ENCODE results near the gene LRRC63. TPM values are rescaled to one million over a fixed set of nuclear protein-coding genes. Genes with fewer than 3 reads are reported as not detected.

Gene LRRC63
- total RNA-seq, 1 experiment from 2014 or later = not detected

DNA sequence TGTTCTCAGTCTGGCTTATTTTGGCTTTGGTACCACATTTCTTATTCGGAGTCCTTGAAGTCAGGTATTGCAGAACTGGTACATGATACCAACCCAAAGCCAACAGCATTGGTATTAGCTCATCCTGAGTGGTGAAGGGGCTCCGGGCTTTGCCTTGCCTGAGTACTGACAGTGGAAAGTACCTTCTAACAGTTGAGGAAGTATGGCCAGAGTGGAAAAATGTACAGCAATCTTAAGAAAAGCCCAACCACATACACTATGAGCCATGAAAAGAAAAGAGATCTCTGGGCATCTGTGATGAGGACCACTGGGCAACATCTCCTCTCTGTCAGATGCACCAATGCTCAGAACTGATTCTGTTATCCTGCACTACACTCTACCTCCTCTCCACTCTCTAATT, 38.1 kb upstream of the LRRC63 start (continued):
- TF ChIP-seq, protein P1, sequence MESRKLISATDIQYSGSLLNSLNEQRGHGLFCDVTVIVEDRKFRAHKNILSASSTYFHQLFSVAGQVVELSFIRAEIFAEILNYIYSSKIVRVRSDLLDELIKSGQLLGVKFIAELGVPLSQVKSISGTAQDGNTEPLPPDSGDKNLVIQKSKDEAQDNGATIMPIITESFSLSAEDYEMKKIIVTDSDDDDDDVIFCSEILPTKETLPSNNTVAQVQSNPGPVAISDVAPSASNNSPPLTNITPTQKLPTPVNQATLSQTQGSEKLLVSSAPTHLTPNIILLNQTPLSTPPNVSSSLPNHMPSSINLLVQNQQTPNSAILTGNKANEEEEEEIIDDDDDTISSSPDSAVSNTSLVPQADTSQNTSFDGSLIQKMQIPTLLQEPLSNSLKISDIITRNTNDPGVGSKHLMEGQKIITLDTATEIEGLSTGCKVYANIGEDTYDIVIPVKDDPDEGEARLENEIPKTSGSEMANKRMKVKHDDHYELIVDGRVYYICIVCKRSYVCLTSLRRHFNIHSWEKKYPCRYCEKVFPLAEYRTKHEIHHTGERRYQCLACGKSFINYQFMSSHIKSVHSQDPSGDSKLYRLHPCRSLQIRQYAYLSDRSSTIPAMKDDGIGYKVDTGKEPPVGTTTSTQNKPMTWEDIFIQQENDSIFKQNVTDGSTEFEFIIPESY (IDR thresholded peaks at IDR 0.05; ENCODE audit: extremely low read depth, insufficient replicate concordance, low read length) = no peak

DNA sequence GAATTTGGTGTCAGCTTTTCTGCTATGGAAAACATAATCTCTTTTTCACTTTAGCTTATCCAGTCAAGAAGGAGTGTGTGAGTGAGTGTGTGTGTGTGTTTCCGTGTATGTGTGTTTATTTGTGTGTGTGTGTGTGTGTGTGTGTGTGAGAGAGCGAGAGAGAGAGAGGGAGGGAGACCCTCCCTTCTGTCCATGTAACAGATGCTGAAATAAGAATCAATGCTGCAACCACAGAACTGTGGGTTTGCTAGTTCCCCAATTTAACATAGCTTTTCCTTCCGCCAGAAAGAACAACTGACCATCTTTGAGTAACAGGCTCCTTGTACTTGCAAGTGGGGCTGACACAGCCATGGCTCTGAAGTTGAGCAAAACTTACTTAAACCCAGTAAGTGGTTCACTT, 35.0 kb upstream of the LRRC63 start:
- Histone ChIP-seq H4K20me1 (ENCODE audit: insufficient read depth) (no peaks in the 10 kb centered on the region), H3K79me2 (ENCODE audit: insufficient read depth, low read length) (no peaks in the 10 kb centered on the region), H3K27me3 (ENCODE audit: insufficient read depth, low read length) (peaks cover 9% of the 10 kb centered on the region; the same call in 1 of the 2 replicates), H3K9ac (ENCODE audit: low read length) (no peak overlapping the region), H3K36me3 (ENCODE audit: control insufficient read depth in 1 of 2, insufficient read depth in 2 of 2, low read length in 2 of 2) (no peaks in the 10 kb centered on the region), H3K4me2 (ENCODE audit: low read length) (no peak overlapping the region), H2AFZ (ENCODE audit: low read depth, low read length, poor library complexity, severe bottlenecking) (no peak overlapping the region), H3K27ac (ENCODE audit: low read depth, low read length) (no peak overlapping the region), H3K4me1 (ENCODE audit: control insufficient read depth in 1 of 2, insufficient read depth in 2 of 2, low read length in 2 of 2) (no peaks in the 10 kb centered on the region), H3K4me3 (replicated peaks in 1 of 2; ENCODE audit: low read depth in 1 of 2, low read length in 2 of 2) (no peak overlapping the region), H3K9me2 (ENCODE audit: insufficient read depth) (no peaks in the 10 kb centered on the region), H3K9me3 (ENCODE audit: control insufficient read depth in 1 of 2, insufficient read depth in 1 of 2, low read depth in 1 of 2, low read length in 2 of 2) (no peaks in the 10 kb centered on the region)
- DNase-seq (ENCODE audit: low read depth, low spot score) (no peak), ATAC-seq (no peak)
- RAD21 ChIA-PET (ENCODE audit: low non-redundant PET in 1 of 2, low total read pairs in 2 of 2, uncharacterized antibody in 2 of 2, unreplicated experiment in 2 of 2) = no interaction called here
- no TSS peak for BruUV-seq (replicated peaks)
- CTCF ChIA-PET = interaction anchor here (1.5 kb wide), 1 partner anchor 50 kb away, joined by 4 read pairs; no protein-coding TSS in a partner anchor
- intact Hi-C loops (cut with micrococcal nuclease) = no loop called here
- POLR2A ChIA-PET = no interaction called here
- TF ChIP-seq, protein P2, sequence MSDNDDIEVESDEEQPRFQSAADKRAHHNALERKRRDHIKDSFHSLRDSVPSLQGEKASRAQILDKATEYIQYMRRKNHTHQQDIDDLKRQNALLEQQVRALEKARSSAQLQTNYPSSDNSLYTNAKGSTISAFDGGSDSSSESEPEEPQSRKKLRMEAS (IDR thresholded peaks at IDR 0.05) = no peak
- TF ChIP-seq SP1 (IDR thresholded peaks at IDR 0.05; ENCODE audit: low read depth) (no peak), EZH2 (IDR thresholded peaks at IDR 0.05) (no peak), ELF1 (IDR thresholded peaks at IDR 0.05; ENCODE audit: borderline replicate concordance, low read depth) (no peak), SIN3A (IDR thresholded peaks at IDR 0.05; ENCODE audit: low read depth) (no peak)
- TF ChIP-seq, protein P3, sequence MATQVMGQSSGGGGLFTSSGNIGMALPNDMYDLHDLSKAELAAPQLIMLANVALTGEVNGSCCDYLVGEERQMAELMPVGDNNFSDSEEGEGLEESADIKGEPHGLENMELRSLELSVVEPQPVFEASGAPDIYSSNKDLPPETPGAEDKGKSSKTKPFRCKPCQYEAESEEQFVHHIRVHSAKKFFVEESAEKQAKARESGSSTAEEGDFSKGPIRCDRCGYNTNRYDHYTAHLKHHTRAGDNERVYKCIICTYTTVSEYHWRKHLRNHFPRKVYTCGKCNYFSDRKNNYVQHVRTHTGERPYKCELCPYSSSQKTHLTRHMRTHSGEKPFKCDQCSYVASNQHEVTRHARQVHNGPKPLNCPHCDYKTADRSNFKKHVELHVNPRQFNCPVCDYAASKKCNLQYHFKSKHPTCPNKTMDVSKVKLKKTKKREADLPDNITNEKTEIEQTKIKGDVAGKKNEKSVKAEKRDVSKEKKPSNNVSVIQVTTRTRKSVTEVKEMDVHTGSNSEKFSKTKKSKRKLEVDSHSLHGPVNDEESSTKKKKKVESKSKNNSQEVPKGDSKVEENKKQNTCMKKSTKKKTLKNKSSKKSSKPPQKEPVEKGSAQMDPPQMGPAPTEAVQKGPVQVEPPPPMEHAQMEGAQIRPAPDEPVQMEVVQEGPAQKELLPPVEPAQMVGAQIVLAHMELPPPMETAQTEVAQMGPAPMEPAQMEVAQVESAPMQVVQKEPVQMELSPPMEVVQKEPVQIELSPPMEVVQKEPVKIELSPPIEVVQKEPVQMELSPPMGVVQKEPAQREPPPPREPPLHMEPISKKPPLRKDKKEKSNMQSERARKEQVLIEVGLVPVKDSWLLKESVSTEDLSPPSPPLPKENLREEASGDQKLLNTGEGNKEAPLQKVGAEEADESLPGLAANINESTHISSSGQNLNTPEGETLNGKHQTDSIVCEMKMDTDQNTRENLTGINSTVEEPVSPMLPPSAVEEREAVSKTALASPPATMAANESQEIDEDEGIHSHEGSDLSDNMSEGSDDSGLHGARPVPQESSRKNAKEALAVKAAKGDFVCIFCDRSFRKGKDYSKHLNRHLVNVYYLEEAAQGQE (IDR thresholded peaks at IDR 0.05; ENCODE audit: low read depth) = no peak

Data from HCT116 (cell line).